Activated CD4-positive, alpha-beta T cell treated with anti-CD3 and anti-CD28 coated beads, Interleukin-2, amount 50 U/mL, for 24 hours (primary cell): Measurements from ENCODE around the gene HS3ST4.

Source experiments
- DNase-seq, 2 donors: peaks; one replicate each; pipeline ENCODE4 v3.0.0-alpha.2; 2020; ENCODE audit warnings: low read depth in 1 of 2, low spot score in 1 of 2

HS3ST4 gene

DNA sequence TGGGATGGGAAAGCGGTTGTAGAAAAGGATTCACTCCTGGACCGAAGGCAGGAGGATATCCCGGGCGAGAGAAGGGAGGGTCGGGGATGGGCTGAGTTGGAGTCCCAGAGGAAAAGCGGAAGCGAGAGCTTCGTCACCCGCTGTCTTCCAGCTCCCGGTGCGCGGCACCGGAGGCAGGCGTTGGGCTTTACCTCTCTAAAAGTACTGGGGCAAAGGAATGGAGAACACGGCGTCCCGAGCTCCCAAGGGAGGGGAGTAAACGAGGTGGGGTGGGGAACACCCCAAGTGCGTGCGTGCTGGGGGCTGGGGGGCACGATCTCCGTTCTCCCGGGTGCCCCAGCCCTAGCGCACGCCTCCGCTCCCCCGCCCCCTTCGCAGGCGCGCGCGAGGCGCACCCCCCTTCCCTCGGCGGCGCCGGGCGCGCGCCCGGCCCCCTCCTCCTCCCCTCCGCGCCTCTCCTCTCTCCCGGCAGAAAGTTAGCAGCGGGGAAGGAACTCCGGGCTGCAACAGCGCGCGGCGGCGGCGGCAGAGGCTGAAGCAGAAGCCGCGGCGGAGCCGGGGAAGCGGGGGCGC, at the start of gene HS3ST4:
Gene HS3ST4 (plus strand): TSS at position 441 of the 573 bp plus-strand sequence.
- no peak for DNase-seq

DNA sequence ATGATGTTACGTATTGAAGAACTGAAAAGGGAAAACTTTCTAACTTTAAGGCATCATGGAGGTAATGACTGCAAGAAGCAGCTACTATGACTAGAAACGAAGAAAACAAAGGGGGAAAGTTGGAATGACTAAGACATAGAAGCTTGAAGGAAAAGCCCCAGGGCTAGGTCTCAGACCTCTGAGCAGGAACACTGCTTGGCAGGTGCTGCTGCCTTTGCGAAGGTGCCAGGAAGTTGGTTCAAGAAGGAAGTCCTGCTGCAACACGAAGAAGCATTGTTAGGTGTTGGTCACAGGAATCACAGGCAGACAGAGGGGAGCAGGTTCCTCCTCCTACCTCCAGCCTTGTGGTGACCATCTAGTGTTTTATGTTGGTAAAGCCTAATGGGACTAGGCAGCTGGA, 48.1 kb upstream of the HS3ST4 start:
- no peak for DNase-seq

DNA sequence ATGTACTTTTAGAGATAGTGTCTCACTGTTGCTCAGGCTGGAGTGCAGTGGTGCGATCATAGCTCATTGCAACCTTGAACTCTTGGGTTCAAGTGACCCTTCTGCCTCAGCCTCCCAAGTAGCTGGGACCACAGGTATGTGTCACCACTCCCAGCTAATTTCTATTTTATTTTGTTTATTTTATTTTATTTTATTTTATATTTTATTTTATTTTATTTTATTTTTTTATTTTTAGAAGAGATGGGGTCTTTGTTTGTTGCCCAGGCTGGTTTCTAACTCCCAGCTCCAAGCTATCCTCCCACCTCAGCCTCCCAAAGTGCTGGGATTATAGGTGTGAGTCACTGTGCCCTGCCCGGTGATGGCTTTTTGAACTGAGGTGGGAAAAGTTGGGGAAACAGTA, 35.1 kb upstream of the HS3ST4 start:
- DNase-seq, result no peak

DNA sequence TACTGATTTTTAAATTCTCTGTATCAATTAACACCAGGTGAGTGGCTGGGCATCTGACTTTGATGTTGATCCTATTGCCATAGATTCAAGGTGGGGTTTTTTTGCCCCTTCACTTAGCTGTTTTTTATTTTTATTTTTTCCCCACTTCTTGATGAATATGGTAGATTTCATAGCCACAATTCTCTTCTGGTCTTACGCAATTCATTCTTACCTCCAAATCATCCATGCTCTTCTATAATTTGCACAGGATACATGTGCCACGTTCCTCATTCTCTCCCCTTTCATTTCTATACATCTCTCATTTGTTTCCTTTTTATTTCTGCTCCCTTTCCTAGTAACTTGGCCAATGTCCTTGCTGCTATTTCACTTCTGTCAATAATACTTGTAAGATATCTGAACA, 14.9 kb upstream of the HS3ST4 start:
- DNase-seq, result no peak

DNA sequence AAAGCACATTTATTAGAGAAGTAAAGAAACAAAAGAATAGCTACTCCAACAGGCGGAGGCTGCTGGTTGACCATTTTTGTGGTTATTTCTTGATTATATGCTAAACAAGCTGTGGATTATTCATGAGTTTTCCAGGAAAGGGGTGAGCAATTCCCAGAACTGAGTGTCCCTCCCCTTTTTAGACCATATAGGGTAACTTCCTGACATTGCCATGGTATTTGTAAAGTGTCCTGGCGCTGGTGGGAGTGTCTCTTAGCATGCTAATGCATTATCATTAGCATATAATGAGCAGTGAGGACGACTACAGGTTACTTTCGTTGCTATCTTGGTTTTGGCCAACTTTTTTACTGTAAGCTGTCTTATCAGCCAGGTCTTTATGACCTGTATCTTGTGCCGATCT, 12.2 kb upstream of the HS3ST4 start:
- DNase-seq, result no peak

DNA sequence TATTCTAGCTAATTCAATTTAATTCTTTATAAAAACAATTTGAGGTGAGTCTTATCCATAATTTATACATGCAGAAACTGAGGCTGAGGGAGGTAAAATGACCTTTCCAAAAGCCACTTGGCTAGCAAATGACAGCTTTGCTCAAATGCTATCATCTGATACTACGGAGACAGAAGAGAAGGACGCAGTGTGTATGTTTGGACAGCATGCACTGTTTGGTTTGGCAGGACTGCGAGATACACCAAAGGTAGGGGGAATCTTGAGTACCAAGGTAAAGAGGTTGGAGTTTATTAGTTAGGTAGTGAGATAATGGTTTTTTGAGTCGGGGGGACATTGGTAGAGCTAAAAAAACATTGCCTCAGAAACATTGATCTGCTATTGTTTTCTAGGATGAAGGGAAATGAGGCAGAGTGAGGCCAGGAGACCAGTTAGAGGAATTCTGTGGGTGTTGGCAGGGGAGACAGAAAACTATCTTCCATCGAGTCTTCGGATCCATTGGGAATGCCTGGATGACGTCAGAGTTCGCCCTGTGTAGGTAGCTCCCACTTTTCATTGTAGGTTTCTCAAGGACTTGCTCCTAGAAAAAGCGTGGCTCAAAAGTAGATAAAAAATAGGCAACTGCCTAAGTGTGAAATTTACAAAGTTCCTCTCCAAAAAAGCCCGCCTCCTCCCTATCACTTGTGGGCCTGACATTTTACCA, 2.5 kb upstream of the HS3ST4 start:
- DNase-seq, result no peak

DNA sequence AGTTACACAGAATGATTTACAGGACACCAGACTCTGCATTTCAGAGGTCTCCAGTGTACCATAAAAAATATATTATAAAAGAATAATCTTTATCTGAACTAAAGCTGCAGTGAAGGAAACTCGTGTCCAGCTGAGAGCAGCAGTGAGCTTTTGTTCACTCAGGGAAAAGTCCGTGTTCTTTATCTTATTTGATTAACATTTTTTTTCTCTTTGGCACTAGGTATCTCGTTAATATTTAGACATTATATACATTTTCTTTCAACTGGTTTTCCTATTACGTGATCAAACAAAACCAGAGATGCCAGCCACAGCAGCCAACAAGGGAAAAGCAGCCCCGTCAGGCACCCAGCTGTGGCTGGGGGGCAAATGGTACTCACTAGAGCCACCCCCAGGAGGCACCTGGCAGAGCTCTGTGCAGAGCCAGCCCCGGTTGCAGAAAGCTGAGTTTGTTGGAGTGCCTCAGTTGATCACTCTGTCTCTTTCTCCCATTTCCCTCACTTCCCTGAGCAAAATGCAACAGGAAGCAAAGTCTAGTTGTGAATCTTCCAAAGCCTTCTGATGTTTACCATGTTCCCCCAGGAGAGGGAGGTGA, 1.1 kb upstream of the HS3ST4 start:
- no peak for DNase-seq

DNA sequence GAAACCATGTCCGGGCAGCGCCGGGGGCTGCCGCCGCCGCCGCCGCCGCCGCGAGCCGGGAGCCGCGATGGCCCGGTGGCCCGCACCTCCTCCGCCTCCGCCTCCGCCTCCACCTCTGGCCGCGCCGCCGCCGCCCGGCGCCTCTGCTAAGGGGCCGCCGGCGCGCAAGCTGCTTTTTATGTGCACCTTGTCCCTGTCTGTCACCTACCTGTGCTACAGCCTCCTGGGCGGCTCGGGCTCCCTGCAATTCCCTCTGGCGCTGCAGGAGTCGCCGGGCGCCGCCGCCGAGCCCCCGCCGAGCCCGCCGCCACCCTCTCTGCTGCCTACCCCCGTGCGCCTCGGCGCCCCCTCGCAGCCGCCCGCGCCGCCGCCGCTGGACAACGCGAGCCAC, 587 bp downstream of the HS3ST4 start:
- DNase-seq, result no peak

DNA sequence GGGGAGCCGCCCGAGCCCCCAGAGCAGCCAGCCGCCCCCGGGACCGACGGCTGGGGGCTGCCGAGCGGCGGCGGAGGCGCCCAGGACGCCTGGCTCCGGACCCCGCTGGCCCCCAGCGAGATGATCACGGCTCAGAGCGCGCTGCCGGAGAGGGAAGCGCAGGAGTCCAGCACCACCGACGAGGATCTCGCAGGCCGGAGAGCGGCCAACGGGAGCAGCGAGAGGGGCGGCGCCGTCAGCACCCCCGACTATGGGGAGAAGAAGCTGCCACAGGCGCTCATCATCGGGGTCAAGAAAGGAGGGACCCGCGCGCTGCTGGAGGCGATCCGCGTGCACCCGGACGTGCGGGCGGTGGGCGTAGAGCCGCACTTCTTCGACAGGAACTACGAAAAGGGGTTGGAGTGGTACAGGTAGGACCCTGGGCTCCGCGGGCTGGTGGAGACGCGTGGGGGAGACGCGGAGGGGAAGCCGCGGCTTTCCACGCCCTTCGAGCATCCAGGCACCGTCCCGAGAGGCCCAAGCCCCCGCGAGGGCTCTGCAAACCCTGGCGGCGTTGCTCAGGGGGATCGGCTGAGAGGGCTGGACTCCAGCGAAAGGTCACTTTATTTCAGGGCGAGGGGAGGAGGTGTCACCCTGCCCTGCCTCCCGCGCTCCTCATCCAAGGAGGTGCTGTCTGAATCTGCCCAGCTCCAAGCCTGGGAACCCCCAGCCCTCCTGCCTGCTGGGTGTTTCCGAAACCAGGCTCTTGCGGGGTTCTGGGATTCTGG, 1.2 kb downstream of the HS3ST4 start:
- DNase-seq, result no peak

DNA sequence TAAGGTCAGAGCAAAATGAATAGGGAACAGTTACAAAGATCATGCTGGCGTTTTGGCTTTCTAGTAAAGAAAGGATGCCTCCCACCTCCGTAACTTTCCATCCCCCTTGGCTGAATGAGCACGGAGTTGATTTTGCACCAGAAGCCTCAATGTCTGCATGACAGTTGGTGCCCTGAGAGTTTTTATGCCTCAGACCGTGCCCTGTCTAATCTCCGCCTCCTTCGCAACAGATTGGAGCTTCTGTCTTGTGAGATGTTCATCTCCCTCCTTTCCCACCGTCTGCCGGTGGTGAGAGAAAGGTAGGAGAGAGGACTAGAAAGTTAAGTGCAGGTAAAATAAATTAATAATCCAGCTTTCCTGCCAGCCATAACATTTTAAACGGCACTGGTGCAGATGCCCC, 1.9 kb downstream of the HS3ST4 start:
- no peak for DNase-seq

DNA sequence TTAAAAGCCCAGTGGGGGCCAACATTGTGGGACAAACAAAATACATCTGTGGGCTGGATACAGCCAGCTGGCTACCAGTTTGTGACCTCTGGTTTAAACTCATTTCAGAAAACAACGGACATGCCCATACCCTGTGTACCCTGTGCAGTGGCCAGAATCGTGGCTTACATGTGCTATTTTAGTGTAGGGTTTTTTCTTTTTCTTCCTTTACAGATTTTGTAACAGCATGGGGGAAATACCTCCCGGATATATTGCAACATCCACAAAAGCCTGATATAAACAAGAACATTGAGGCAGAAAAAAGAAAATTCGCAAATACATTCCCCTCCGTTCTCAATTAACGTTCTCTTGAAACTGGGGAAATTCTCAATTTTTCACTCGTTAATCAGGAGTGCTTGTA, 7.3 kb downstream of the HS3ST4 start:
- DNase-seq, result no peak

DNA sequence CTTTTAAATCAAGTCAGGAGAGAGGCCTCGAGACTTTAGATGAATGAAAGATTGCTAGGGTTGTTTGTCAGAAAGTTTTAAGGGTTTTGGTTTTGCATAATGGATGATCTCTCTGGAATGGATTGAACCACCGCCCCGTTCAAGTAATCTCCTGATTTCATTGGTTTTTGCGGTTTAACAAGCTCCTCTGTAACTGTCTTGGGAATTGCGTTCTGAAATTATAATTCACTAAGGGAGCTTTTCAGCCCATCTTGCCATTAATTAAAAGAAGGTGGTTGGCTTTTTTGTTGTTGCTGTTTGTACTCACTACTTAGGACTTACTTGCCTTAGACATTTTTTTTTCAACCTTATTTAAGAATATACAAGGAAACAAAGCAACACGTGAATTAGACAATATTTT, 8.8 kb downstream of the HS3ST4 start:
- DNase-seq, result no peak

DNA sequence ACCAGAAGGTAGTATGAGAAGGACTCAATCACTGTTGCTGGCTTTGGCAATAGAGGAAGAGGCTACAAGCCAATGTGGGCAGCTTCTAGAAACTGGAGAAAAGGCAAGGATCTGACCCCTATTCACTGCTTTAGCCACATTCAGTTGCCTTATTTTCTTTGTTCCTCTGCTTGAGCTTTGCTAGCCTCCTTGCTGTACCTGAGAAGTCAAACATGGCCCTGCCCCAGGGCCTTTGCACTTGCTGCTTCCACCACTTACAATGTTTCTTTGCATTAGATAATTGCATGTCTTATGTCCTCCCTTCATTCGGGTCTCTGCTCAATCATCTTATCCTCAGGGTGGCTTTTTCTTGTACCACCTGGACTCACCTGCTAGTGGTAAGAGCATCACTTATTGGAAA, 15.8 kb downstream of the HS3ST4 start:
- no peak for DNase-seq

DNA sequence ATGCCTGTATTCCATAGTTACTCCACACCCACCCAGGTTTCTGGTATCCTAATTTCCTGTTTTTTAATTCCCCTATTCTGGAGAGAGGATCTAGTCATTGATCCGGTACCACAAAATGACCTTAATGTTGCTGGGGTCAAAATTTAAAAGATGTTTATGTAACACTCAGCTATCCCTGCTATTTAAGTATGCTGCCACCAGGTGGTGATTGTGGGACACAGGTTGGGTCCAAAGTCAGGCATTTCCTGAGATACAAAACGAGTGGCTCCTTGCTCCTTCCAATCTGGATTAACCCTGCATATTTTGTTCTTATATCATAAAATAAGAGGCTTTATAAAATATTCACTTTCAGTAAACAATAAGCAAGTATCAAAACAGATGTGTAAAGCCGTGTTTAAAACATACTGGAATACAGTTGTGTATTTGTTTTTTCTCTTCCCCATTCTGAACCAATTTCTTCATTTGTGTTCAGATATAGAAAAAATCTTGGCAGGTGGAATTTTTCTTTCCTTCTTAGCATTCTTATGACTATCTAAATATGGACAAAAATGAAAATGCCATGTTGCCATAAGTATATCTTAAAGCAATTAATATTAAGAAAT, 16.3 kb downstream of the HS3ST4 start:
- no peak for DNase-seq

DNA sequence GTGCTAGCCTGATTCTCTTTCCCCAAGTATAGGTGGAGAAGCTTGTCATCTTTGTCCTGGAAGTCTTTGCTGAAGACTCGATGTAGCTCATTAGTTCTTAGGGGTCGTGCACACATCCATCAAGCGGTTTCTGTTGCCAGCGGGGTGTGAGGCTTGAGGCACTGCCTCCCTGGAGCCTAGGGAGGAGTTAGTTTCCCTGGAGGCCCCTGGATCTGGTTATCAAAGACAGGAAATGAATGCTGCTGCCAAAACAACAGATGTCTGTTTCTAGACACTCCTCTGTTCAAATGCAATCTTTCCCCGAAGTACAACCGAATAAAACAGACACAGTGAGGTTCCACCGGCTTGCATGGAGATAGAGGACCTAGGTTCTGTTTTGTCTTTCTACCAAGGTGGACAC, 17.5 kb downstream of the HS3ST4 start:
- DNase-seq, result no peak

DNA sequence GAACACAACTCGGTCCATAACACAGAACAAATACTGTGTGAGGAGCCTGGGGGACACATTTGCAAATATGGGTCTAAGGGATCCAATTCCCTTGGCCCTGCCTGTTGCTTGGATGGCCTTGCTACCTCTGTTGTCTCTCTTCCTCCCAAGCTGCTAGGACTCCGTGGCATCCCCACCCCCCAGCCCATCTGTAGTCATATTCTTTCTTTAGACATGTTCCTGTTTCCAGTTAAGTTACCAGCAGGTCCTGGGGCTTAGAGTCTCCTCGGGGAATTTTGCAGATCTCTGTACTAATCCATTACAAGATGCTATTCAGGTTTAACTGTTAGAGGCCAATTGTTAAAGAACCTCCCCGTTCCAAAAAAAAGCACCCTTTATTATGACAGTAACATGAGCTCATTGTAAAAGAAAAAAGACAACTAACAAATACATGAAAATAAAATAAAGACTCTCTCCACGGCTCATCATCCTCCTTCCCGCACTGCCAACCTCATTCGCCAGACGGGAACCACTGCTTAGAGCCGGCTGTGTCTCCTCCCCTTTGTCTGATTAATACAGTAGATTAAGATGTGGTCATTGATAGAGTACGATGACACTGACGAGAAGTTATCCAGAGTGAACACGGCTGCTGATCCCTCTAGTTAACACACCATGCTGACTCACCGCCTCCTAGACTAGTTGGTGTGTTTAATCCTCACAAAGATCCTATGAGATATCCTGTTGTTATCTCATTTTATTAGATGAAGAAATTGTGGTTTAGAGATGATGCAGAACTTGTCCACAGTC, 22.2 kb downstream of the HS3ST4 start:
- no peak for DNase-seq

DNA sequence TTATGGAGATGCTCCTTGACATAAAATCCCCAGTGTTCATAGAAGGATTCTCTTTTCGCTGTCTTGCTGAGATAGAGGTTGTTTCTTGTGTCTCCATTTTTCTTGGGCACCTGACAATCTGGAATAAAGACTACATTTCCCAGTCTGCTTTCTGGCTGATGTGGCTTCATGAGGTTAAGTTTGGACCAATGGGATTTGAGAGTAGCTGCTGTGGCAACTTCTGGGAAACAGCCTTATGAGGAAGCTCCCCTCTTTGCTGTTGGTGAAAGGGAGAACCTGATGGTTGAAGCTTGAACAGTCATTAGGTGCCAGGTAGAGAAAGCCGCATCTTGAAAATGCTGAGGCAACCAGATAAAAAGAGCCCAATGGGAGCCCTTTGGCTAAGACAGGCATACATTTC, 24.4 kb downstream of the HS3ST4 start:
- no peak for DNase-seq

DNA sequence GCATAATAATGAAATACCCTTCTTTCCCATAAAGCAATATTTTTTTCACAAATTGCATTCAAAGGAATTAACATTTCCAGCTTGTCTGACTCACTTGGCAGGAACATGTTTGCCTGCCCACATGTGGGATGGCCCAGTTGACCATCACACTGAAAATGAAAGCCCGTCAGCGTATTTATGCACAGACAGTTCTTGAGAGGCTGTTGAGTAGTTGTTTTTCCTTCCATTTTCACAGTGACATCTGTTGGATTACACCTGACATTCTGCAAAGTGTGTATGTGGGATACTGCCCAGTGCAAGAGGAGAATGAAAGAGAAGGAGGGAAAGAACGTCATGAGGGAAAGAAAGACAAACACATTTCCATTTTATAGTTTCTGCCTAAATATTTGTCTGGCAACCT, 29.7 kb downstream of the HS3ST4 start:
- DNase-seq, result no peak

DNA sequence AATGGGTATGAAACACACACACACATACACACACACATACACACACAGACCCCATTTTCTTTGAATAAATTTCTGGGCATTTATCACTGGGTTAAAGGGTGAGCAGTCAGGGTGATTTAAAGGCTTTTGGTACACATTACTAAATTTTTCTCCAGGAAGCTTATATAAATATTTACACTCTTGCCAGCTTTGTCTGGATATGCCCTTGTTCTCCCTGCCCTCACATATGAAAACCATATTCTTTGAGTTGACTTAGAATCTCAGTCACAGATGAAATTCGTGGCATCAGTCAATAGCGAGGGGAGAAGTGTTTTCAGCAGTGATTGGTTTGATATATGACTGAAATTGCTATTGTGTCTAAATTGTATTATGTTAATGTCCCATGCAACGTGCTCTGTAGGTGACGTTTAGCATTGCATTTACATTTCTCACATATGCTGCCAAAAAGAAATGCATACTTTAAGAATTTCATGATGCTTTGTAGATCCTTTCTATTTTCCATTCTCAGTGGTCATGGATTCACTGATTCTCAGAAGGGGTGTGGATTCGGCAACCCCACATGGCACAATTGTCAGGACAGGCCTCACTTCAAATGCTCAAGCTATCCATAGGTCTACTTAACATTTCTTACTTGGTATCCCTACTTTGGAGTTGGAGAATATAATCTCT, 34.8 kb downstream of the HS3ST4 start:
- no peak for DNase-seq

DNA sequence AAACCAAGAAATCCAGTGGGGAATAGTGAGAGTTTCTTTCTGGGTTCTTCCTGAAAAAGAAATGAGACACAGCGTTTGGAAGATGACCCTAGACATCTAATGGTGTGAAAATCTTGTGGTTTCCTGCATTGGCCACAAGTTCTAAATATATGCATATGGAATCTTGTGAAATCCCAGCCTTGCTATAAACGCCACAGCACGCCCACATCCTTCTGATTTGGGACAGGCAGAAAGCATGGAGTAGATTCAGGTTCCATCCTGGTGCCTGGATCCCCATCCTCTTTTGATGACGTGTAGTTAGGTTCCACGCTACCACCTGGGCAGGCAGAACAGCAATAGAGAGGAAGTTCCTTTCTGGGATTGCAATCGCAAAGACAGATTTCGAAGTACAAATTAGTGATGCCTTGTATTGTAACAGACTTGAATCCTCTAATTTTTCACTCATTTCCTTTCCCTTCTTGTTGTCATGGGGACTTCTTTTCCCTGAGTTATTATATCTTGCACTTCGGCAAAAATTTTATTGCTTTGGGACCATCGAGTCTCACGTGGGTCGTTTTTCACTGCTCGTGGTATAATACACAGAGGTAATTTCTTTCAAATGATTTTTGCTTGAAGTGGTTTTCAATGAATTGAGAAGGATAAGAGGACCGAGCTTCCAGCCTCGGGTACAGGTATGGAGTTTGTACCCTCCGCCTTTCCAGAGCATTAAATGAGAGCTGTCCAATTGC, 37.6 kb downstream of the HS3ST4 start:
- DNase-seq, result no peak
